Left ventricle myocardium inferior (tissue), 1 donor: ENCODE data around the gene ZNF74. TPM values are rescaled to one million over a fixed set of nuclear protein-coding genes. Genes with fewer than 3 reads are reported as not detected.

Experiments
- DNase-seq: peaks from one replicate; pipeline ENCODE4 v3.0.0-alpha.2; 2020
- H3K27ac ChIP-seq: fragments of 200-600 bp; replicated peaks from 2 replicates; pipeline ENCODE4 v1.8.0; 2021
- H3K27me3 ChIP-seq: fragments of 200-600 bp; 2 replicates; pipeline ENCODE4 v1.8.0; 2021; ENCODE audit warnings: low read depth
- H3K36me3 ChIP-seq: fragments of 200-600 bp; 2 replicates; pipeline ENCODE4 v1.8.0; 2021
- H3K4me1 ChIP-seq: fragments of 200-600 bp; 2 replicates; pipeline ENCODE4 v1.8.0; 2021
- H3K4me3 ChIP-seq: fragments of 200-600 bp; 2 replicates; pipeline ENCODE4 v1.8.0; 2021; ENCODE audit warnings: mild to moderate bottlenecking, moderate library complexity
- H3K9me3 ChIP-seq: fragments of 200-600 bp; replicated peaks from 2 replicates; pipeline ENCODE4 v1.8.0; 2021
- CTCF ChIP-seq: fragments of 200-600 bp; IDR thresholded peaks from 2 replicates; pipeline ENCODE4 v1.8.0; 2021; ENCODE audit warnings: antibody characterized with exemption, mild to moderate bottlenecking, borderline replicate concordance
- intact Hi-C: fragments of 100-400 bp; cut with micrococcal nuclease; formaldehyde crosslinking; loops from one replicate; pipeline ENCODE4 v1.11.0; 2022
- total RNA-seq: library from RNA; stranded (reverse); fragmentation: NEBNext Ultra II Directional; extraction: Animal tissue kit (Norgen Biotek cat#: 25700); gene quantifications from one replicate; pipeline ENCODE4 v1.2.1, GENCODE V29; 2021
- donor health status: DM: no; HTN: yes; CAD: no; lungs with severe emphysema.

The ZNF74 gene
- total RNA-seq, 1 donor from 2014 or later = 5.0 TPM

GRCh38 chr22:20398420-20398819 lies 4.5 kb downstream of the ZNF74 start:
- no peaks in the 10 kb centered on the region for H3K9me3 ChIP-seq
- no peaks in the 10 kb centered on the region for H3K27me3 ChIP-seq
- H3K4me3 ChIP-seq = no peak overlapping the region
- H3K4me1 ChIP-seq = peaks cover 32% of the 10 kb centered on the region
- DNase-seq = no peak
- no peak for TF ChIP-seq CTCF
- H3K27ac ChIP-seq = no peak overlapping the region
- peaks cover 7% of the 10 kb centered on the region for H3K36me3 ChIP-seq
- intact Hi-C loops = no loop called here

- intact Hi-C loops = no loop called here
- Histone ChIP-seq H3K27ac (no peak overlapping the region), H3K36me3 (peaks cover 10% of the 10 kb centered on the region), H3K4me3 (no peak overlapping the region), H3K4me1 (peaks cover 18% of the 10 kb centered on the region), H3K9me3 (no peaks in the 10 kb centered on the region), H3K27me3 (no peaks in the 10 kb centered on the region)
- DNase-seq = no peak
- TF ChIP-seq CTCF = no peak
Measured at GRCh38 chr22:20399866-20400605, 6.1 kb downstream of the ZNF74 start.

- Histone ChIP-seq H3K36me3 (peaks cover 18% of the 10 kb centered on the region), H3K9me3 (no peaks in the 10 kb centered on the region), H3K27me3 (no peaks in the 10 kb centered on the region), H3K27ac (no peak overlapping the region), H3K4me1 (peaks cover 10% of the 10 kb centered on the region), H3K4me3 (no peak overlapping the region)
- intact Hi-C loops = no loop called here
- TF ChIP-seq CTCF = no peak
- no peak for DNase-seq
Measured at GRCh38 chr22:20400606-20401375, 6.8 kb downstream of the ZNF74 start.

GRCh38 chr22:20401376-20402014 lies 7.5 kb downstream of the ZNF74 start:
- intact Hi-C loops = no loop called here
- peaks cover 5% of the 10 kb centered on the region for H3K4me1 ChIP-seq
- no peak overlapping the region for H3K27ac ChIP-seq
- TF ChIP-seq CTCF = no peak
- no peak overlapping the region for H3K4me3 ChIP-seq
- peaks cover 25% of the 10 kb centered on the region for H3K36me3 ChIP-seq
- H3K9me3 ChIP-seq = no peaks in the 10 kb centered on the region
- H3K27me3 ChIP-seq = no peaks in the 10 kb centered on the region
- no peak for DNase-seq

GRCh38 chr22:20402960-20403778 lies 9.2 kb downstream of the ZNF74 start:
- Histone ChIP-seq H3K27ac (no peak overlapping the region), H3K9me3 (no peaks in the 10 kb centered on the region), H3K36me3 (peaks cover 38% of the 10 kb centered on the region)

More at GRCh38 chr22:20402960-20403778, 9.2 kb downstream of the ZNF74 start:
- H3K4me1 ChIP-seq = no peaks in the 10 kb centered on the region
- H3K4me3 ChIP-seq = no peak overlapping the region
- no peak for TF ChIP-seq CTCF
- intact Hi-C loops = no loop called here
- H3K27me3 ChIP-seq = no peaks in the 10 kb centered on the region
- no peak for DNase-seq
